ENCODE results near the gene SLC38A7.

- TF ChIP-seq, protein P1, sequence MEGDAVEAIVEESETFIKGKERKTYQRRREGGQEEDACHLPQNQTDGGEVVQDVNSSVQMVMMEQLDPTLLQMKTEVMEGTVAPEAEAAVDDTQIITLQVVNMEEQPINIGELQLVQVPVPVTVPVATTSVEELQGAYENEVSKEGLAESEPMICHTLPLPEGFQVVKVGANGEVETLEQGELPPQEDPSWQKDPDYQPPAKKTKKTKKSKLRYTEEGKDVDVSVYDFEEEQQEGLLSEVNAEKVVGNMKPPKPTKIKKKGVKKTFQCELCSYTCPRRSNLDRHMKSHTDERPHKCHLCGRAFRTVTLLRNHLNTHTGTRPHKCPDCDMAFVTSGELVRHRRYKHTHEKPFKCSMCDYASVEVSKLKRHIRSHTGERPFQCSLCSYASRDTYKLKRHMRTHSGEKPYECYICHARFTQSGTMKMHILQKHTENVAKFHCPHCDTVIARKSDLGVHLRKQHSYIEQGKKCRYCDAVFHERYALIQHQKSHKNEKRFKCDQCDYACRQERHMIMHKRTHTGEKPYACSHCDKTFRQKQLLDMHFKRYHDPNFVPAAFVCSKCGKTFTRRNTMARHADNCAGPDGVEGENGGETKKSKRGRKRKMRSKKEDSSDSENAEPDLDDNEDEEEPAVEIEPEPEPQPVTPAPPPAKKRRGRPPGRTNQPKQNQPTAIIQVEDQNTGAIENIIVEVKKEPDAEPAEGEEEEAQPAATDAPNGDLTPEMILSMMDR (IDR thresholded peaks at IDR 0.05; ENCODE audit: insufficient read depth, low read depth, low read length) = no peak
- no peak for TF ChIP-seq EZH2 (IDR thresholded peaks at IDR 0.05; ENCODE audit: insufficient read depth, low read length)
These were observed 593 bp downstream of the SLC38A7 start for GRCh38 chr16:58684001-58684353.

All from astrocyte (in vitro differentiated cells and primary cell).